CD4-positive, alpha-beta T cell treated with Interleukin-6 for 4 hours (primary cell): ENCODE measurements around the gene INPP5F.

Source experiments
- DNase-seq: peaks from one replicate; pipeline ENCODE4 v3.0.0-alpha.2; 2020; ENCODE audit warnings: mixed read lengths

The INPP5F gene, protein sequence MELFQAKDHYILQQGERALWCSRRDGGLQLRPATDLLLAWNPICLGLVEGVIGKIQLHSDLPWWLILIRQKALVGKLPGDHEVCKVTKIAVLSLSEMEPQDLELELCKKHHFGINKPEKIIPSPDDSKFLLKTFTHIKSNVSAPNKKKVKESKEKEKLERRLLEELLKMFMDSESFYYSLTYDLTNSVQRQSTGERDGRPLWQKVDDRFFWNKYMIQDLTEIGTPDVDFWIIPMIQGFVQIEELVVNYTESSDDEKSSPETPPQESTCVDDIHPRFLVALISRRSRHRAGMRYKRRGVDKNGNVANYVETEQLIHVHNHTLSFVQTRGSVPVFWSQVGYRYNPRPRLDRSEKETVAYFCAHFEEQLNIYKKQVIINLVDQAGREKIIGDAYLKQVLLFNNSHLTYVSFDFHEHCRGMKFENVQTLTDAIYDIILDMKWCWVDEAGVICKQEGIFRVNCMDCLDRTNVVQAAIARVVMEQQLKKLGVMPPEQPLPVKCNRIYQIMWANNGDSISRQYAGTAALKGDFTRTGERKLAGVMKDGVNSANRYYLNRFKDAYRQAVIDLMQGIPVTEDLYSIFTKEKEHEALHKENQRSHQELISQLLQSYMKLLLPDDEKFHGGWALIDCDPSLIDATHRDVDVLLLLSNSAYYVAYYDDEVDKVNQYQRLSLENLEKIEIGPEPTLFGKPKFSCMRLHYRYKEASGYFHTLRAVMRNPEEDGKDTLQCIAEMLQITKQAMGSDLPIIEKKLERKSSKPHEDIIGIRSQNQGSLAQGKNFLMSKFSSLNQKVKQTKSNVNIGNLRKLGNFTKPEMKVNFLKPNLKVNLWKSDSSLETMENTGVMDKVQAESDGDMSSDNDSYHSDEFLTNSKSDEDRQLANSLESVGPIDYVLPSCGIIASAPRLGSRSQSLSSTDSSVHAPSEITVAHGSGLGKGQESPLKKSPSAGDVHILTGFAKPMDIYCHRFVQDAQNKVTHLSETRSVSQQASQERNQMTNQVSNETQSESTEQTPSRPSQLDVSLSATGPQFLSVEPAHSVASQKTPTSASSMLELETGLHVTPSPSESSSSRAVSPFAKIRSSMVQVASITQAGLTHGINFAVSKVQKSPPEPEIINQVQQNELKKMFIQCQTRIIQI

DNA sequence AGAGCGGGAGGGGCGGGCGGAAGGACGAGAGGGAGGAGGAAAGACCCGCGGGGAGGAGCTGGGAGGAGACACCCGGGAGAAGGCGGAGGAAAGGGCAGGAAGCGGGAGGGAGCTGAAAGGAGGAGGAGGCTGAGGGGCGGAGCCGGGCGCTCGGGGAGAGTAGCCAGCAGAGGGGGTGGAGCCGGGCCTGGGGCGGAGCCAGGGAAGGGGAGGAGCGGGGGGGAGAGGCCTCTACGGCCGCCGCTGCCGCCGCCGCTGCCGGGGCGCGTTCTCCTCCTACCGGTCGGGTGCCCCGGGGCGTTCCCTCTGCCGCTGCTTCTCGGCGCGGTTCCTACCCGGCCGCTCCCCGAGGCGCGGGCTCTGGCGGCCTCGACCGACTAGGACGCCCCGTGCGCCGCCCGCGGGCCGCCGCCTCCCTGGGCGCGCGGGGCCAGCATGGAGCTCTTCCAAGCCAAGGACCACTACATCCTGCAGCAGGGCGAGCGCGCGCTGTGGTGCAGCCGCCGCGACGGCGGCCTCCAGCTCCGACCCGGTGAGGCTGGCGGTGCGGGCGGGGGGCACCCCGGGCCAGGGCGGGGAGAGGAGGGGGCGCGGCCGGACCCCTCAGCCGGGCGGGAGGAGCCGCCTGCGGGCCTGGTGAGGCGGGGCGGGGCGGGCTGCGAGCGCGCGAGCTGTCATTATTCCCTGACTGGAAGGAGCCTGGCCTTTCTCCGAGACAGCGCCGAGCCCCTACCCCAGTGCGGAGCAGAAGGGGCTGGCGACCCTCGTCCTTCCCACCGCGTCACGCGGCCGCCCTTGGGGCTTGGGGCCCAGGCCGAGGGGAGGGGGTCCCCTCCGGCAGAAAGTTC is at the start of gene INPP5F:
INPP5F (plus strand) TSS at position 223 of the 848 bp plus-strand sequence; CDS start at position 436, 213 bp downstream.
- peak; percentile 100 for DNase-seq

DNA sequence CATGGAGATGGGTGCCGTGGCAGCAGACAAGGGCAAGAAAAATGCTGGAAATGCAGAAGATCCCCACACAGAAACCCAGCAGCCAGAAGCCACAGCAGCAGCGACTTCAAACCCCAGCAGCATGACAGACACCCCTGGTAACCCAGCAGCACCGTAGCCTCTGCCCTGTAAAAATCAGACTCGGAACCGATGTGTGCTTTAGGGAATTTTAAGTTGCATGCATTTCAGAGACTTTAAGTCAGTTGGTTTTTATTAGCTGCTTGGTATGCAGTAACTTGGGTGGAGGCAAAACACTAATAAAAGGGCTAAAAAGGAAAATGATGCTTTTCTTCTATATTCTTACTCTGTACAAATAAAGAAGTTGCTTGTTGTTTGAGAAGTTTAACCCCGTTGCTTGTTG is 48.7 kb upstream of the INPP5F start:
- no peak for DNase-seq

DNA sequence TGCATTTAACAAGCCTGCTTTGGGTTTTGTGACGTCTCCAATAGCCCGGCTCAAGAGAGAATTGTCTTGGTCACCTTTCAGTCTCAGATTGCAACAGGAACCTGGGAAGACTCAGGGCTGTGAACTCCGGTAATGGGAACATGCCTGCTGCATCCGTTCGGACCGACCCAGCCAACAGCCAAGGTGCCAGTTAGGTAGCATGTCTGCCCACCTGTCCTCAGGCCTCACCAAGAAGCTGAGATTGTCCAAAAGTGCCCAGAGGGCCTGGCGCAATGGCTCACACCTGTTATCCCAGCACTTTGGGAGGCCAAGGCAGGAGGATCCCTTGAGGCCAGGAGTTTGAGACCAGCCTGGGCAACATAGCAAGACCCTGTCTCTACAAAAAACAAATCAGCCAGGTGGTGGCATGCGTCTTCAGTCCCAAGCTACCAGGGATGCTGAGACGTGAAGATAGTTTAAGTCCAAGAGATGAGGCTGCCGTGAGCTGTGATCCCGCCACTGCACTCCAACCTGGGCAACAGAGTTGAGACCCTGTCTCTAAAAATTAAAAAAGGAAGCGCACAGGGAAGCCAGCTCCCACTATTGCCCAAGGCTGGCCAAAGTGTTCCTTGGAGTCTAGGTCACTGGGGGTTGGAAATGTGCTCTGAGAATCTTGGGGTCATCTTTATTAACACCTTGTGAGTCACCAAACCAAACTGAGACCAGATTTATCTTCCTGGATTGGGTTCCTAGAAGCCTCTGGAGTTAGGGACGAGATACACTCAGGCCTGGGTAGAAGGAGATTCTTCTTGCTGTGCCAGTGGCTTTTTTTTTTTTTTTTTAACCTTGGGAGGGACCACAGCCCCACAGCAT is 47.7 kb upstream of the INPP5F start:
- no peak for DNase-seq

DNA sequence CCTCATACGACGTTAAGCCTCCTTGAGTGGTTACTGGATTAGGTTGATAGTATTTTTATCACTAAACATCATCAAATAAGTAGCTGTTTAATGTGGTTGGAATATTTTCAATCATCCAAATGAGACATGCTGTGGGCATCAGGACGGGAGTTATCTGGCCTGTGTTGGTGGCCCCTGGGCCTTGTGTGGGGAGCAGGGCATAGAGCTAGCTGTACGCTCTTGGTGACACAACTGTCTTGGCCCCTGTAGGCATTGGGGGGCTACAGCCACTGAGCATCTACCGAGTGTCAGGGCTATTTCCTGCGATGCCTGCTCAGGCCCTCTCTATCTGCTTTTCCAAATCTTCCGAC is 46.4 kb upstream of the INPP5F start:
- DNase-seq: no peak

DNA sequence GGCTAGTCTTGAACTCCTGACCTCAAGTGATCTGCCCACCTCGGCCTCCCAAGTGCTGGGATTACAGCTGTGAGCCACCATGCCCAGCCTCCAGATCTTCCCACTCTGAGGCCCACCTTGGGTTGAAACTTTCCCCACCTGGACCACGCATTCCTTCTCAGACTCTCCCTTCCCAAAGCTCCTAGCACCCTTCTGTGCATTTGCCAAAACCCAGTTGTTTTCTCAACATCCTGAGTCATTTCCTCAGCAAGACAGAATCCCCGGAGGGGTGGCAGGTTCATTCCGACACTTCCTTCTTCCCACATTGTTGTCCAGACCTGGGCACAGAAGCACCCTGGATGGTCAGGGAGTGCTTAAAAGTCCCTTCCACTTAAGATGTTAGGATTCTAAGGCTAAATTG is 45.8 kb upstream of the INPP5F start:
- DNase-seq: no peak

DNA sequence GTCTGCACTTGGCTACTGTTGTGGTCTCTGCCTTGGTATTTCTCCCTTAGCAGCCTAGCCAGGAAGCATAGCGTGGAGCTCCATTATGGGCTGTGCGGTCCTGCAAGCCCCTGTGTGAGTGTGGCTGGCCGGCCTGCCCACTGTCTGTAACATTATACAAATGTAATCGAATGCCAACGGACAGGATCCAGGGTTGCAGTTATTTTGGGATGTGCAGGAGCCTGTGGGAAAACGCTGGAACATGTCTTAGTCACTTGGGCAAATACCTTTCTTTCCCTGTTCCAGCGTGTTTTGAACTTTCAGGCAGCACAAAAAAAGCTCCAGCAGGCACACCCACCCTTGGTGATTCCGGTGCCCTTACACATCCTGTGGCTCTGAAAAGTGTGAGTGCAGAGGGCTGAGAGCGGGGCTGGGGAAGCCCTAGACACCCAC is 45.2 kb upstream of the INPP5F start:
- DNase-seq: no peak

DNA sequence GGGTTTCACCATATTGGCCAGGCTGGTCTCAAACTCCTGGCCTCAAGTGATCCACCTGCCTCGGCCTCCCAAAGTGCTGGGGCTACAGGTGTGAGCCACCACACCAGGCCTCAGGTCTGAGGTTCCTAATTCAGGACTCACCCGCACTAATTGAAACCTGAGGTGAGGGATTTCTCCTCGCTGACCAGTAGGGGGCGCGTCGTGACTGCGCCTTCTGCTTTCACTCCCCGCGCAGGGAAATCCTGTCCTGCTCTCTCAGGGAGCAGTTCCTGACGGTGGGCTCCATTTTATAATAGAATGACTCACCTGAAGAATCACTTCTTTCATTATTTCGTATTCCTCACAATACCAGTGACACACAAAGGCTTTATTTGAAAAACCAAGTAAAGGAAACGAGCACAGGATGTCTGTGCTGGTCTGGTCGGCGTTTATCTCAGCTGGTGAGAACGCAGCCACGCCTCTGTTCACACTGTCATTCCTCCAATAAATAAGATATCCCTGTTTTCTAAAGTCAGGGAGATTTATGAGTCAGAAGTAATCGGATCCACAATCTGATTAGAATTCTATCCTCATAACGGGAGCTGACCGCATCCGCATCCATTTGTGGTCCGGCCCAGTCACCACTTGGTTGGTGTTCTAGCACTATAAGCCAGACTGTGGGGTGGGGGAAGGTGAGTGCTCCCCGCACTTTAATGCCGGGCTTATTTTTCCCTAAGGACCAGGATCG is 39.2 kb upstream of the INPP5F start:
- DNase-seq: peak; percentile 92

DNA sequence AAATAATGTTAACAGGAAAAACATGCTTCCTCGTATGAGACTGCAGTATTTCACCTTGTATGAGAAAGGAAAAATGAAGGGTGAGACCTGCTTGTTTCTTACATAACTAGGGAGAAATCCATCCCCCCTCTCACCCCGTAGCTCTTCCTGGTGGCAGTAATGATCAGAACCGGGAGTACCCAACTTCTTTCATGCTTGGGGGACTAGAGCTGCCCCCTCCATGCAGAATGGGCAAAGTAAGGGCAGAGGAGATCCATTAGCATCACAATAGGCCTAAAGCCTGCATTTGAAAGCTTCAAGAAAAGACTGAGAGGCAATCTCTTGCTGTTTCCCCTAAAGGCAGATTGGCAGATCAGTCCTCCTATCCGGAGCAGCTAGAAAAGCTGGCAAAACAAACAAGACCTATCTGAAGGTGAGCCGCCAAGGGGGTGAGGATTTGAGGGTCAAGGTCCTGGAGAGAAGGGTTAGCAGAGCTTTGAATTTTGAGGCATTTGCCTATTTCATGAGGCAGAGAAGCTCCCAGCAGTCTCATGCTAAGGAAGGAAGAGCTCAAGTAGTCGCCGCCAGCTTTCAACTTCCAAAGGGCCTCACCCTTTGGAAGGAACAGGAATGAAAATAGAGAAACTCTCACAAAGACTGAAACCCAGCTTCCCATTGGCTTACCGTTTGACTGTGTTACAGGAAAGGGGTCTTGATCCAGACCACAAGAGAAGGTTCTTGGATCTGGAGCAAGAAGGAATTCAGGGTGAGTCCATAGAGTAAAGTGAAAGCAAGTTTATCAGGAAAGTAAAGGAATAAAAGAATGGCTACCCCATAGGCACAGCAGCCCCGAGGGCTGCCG is 38.4 kb upstream of the INPP5F start:
- DNase-seq: no peak

DNA sequence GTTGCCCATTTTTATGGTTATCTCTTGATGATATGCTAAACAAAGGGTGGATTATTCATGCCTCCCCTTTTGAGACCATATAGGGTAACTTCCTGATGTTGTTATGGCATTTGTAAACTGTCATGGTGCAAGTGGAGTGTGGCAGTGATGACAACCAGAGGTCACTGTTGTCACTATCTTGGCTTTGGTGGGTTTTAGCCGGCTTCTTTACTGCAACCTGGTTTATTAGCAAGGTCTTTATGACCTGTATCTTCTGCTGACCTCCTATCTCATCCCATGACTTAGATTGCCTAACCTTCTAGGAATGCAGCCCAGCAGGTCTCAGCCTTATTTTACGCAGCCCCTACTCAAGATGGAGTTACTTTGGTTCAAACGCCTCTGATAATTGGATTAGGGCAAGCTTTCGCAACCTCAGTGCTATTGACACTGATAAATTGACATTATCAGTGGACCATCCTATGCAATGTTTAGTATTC is 37.8 kb upstream of the INPP5F start:
- no peak for DNase-seq

DNA sequence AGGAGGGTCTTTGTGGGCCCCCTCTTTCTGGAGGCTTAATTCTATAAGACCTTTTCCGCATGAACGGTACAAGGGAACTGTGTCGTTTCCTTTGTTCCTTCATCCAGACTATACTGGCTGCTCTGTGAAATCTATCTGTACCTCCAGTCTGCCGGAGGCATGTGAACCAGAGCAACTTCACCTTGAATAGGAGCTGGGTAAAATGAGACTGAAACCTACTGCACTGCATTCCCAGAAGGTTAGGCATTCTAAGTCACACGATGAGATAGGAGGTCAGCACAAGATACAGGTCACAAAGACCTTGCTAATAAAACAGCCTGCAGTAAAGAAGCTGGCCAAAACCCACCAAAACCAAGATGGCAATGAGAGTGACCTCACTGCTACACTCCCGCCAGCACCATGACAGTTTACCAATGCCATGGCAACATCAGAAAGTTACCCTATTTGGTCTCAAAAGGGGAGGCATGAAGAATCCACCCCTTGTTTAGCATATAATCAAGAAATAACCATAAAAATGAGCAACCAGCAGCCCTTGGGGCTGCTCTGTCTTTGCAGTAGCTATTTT is 36.8 kb upstream of the INPP5F start:
- no peak for DNase-seq

DNA sequence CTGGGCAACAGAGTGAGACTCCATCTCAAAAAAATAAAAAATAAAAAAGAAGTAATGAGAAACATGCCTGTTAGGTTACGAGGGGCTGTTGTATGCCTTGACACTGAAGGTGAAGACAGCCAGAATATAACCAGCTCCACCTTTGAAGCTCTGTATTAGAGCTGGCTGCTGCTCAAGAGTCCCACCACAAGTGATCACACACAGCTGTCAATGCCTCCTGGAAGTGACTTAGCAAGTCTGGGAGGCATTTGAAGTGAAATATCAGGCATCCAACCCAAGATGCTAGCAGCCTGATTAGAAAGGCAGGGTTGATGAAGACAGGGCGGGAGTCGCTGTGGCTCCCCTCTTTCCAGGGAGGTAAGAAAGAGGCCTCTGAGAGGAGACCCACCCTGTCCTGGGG is 34.1 kb upstream of the INPP5F start:
- DNase-seq: no peak

DNA sequence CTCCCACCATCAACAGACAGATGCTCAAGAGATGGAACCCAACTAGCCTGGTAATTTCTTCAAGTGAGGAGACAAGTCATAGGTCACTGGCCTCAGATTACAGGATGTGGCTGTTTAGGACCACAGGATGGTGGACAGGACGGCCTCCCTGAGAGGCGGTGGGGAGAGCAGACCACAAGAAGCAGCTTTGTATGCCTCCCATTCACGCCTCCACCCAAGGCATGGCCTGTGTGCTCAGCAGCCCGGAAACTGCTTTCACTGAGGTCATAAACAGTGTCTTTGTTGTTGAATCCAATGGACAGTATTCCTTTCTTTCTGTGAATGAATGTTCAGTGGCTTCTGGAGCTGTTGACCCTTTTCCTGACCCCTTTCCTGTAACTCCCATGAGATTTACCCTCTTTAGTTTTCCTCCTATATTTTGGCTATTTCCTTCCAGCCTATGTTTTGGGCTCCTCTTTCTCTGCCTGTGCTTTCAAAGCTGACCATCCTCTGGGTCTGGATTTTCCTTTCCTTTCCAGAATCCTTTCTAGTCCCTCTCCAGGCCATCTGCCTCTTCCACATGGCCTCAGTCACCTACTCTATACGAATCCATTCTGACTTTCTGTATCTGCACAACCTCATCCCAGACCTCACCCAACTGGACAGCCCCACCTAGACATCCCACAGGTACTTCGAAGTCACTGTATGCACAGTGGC is 32.4 kb upstream of the INPP5F start:
- no peak for DNase-seq

DNA sequence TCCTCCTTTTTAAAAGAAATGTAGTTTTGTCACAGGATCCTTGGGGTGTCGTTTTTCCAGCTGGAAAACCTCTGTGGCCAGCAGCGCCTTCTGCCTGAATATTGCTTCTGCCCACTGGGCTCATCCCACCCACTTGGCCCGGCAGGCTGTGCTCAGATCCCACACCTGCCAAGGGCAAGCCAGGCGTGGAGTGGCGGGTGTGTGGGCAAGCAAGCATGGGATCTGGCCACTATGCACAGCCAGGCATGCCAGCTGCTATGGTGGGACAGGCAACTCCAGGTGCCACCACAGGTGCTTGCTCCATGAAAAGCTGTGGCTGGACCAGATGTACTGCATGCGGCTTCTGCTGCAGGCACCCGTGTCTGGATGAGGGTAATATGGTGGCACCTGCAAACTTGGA is 31.2 kb upstream of the INPP5F start:
- no peak for DNase-seq

DNA sequence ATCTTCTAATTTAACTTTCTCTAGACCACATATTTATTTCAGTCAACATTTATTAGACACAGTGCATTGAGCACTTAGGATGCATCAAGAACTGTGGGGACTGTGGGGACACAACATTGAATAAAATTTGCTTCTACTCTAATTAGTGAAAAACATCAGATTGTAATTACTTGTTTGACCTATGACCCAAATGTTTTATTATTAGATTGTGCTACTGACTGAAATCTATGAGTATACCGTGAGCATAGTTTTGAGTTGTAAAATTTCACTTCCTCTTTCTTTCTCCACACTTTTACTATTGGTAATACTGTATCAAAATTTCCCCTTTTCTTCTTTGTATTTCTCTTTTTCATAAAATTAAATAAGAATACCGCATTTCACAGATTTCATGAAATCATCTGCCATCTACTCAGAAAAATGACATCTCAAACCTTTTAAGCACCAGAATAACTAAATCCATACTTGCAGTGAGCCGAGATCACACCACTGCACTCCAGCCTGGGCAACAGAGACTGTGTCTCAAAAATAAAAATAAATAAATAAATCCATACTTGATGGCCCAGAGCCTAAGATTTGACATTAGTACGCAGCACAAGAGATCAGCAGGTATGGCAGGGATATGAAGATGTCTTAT is 25.4 kb upstream of the INPP5F start:
- DNase-seq: no peak

DNA sequence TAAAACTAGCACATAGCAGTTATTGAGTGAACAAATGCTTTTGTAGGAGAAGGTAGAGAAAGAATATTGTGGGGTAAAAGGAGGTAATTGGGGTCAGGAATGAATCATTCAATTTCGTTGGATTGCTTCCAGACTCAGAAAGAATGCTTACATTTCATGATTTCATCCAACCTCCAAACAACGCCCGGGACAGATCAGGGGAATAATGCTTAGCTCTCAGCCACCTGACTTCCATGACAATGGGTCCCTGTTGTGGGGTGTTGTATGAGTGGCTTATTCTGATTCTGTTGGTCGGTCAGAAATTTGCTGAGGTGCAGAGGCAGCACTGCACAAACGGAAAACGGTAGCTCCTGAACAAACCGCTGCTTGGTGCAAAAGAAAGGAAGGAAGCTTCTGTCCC is 24.0 kb upstream of the INPP5F start:
- DNase-seq: no peak

DNA sequence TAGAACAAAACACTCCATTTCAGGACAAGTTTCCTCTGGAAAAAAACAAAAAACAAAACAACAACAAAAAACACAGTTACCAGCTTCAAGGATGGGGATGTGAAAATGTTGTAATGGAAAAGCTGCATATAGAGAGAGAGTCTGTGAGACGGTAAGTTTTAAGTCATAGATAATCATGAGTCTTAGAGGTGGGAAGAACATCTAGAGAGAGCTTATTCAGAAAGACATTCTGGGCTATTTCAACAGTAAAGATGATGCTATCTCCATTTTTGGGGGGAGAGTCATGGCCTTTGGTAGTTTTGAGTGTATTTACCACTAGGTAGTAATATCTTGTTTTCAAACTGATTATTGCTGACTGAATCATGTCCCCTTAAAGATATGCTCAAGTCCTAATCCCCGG is 23.3 kb upstream of the INPP5F start:
- no peak for DNase-seq

DNA sequence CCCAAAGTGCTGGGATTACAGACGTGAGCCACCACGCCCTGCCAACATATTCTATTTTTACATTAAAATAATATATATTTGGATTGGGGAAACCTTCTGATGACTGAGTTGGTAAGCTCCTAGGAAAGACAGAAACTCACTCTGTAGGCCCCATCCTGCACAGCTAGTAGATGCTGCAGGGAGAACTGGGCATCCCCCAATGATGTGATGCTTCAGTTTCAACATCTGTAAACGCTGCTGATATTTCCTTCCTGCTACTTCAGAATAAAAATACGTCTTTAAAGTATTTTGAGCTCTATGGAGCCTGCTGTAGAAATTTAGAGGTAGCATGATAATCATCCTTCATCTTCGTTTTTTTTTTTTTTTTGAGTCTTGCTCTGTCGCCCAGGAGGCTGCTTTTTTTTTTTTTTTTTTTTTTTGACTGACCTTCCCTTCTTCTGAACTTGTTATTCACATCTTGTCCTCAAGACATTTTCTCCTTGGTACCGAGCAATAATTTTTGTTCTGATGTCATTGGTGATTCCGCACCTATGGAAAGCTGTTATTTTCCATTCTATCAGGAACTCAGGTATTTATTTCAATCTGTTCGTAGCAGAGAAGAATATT is 21.8 kb upstream of the INPP5F start:
- DNase-seq: no peak

DNA sequence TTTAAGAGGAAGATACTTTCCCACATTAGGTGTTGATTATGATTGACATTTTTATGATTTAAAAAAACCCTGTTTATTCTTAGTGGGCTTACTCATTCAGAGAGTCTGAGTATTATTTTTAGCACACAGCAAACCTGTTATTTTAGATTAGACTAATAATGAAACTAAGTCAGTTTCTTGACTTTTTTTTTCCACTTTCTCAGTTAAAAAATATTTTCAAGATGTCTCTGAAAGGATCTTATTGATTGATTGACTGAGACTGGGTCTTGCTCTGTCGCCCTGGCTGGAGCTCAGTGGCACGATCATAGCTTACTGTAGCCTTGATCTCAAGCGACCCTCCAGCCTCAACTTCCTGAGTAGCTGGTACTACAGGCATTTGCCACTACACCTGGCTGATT is 20.4 kb upstream of the INPP5F start:
- DNase-seq: peak; percentile 36
